ENCODE measurements around the gene ZC3H4. TPM values are rescaled to one million over a fixed set of nuclear protein-coding genes. Genes with fewer than 3 reads are reported as not detected.
A peak's percentile ranks its signal among the peaks of the same experiment; 100 is the strongest.

ZC3H4 gene
- total RNA-seq, 1 donor from 2014 or later: 14.6 TPM

GRCh38 chr19:47134545-47134944 lies 21.0 kb upstream of the ZC3H4 start:
- H3K27me3 ChIP-seq (ENCODE audit: control insufficient read depth in 3 of 3, insufficient read depth in 3 of 3, low read length in 3 of 3): no peaks in the 10 kb centered on the region
- peaks cover 6 to 12% (median 12%) of the 10 kb centered on the region in 3 donors for H3K4me1 ChIP-seq (ENCODE audit: control insufficient read depth in 3 of 3, insufficient read depth in 3 of 3, low read length in 3 of 3)
- H3K4me3 ChIP-seq (ENCODE audit: low read length in 3 of 3): no peak overlapping the region
- H3K9me3 ChIP-seq (ENCODE audit: control insufficient read depth in 3 of 3, low read length in 3 of 3): no peaks in the 10 kb centered on the region
- H3K36me3 ChIP-seq (ENCODE audit: control insufficient read depth in 3 of 3, insufficient read depth in 3 of 3, low read length in 3 of 3): peaks cover 0 to 5% (median 0%) of the 10 kb centered on the region in 3 donors
- no peak overlapping the region for H3K27ac ChIP-seq (ENCODE audit: low read depth, low read length)
- peak overlapping the region in 1 of 3 donors; percentile 7 for H3K9ac ChIP-seq (ENCODE audit: low read depth in 1 of 3, low read length in 3 of 3)

GRCh38 chr19:47133021-47133471 lies 19.5 kb upstream of the ZC3H4 start:
- Histone ChIP-seq H3K4me1 (ENCODE audit: control insufficient read depth in 3 of 3, insufficient read depth in 3 of 3, low read length in 3 of 3) (peaks cover 6 to 12% (median 12%) of the 10 kb centered on the region in 3 donors), H3K9me3 (ENCODE audit: control insufficient read depth in 3 of 3, low read length in 3 of 3) (no peaks in the 10 kb centered on the region), H3K9ac (ENCODE audit: low read depth in 1 of 3, low read length in 3 of 3) (no peak overlapping the region), H3K27ac (ENCODE audit: low read depth, low read length) (no peak overlapping the region), H3K27me3 (ENCODE audit: control insufficient read depth in 3 of 3, insufficient read depth in 3 of 3, low read length in 3 of 3) (no peaks in the 10 kb centered on the region), H3K4me3 (ENCODE audit: low read length in 3 of 3) (no peak overlapping the region), H3K36me3 (ENCODE audit: control insufficient read depth in 3 of 3, insufficient read depth in 3 of 3, low read length in 3 of 3) (peaks cover 0 to 5% (median 0%) of the 10 kb centered on the region in 3 donors)

DNA sequence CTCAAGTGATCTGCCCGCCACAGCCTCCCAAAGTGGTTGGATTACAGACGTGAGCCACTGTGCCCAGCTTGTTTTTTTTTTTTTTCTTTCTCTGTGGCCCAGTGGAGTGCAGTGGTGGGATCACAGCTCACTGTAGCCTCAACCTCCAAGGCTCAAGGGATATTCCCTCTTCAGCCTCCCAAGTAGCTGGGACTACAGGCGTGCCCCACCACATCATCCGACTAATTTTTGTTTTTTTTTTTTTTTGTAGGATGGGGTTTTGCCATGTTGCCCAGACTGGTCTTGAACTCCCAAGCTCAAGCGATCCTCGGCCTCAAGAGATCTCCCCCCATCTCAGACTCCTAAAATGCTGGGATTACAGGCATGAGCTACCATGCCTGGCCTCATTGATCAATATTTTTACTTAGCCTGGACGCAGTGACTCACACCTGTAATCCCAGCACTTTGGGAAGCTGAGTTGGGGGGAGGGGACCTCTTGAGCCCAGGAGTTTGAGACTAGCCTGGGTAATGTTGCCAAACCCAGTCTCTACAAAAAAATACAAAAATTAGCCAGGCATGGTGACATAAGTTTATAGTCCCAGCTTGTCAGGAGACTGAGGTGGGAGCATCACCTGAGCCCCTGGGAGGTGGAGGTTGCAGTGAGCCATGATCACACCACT lies 18.7 kb upstream of the ZC3H4 start:
- no peak overlapping the region for H3K27ac ChIP-seq (ENCODE audit: low read depth, low read length)
- H3K9ac ChIP-seq (ENCODE audit: low read depth in 1 of 3, low read length in 3 of 3): no peak overlapping the region
- H3K4me1 ChIP-seq (ENCODE audit: control insufficient read depth in 3 of 3, insufficient read depth in 3 of 3, low read length in 3 of 3): peaks cover 6 to 12% (median 12%) of the 10 kb centered on the region in 3 donors
- H3K9me3 ChIP-seq (ENCODE audit: control insufficient read depth in 3 of 3, low read length in 3 of 3): no peaks in the 10 kb centered on the region
- H3K36me3 ChIP-seq (ENCODE audit: control insufficient read depth in 3 of 3, insufficient read depth in 3 of 3, low read length in 3 of 3): peaks cover 0 to 5% (median 0%) of the 10 kb centered on the region in 3 donors
- no peak overlapping the region for H3K4me3 ChIP-seq (ENCODE audit: low read length in 3 of 3)
- no peaks in the 10 kb centered on the region for H3K27me3 ChIP-seq (ENCODE audit: control insufficient read depth in 3 of 3, insufficient read depth in 3 of 3, low read length in 3 of 3)

DNA sequence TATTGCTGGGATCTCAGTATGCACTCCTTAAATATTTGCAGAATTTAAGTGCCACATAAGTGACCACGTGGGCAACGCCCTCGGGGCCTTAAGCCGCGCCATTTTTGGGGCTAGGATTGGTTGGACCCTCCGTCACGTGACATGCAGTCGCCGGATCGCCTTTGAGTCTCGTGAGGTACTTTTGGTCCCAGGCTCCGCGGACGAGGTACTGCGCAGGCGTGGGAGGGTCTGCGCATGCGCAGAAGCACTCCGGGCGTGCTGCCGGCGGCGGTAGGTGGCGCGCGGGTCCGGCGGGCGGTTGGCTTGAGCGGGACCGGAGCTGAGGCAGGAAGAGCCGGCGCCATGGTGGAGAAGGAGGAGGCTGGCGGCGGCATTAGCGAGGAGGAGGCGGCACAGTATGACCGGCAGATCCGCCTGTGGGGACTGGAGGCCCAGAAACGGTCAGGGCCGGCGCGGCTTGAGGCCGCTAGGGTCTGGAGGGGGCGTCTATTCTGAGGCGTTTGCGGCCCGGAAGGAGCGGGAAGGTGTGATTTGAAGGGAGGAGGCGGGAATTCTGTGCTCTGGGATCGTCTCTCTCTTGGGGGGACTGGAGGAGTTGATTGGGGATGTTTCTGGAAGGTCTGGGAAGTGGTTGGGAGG lies 17.1 kb upstream of the ZC3H4 start, which contains the start of gene SAE1:
Gene SAE1 (plus strand): TSS at position 247 of the 639 bp plus-strand sequence. CDS start 96 bp downstream, at position 343.
- H3K9ac ChIP-seq (ENCODE audit: low read depth in 1 of 3, low read length in 3 of 3): peak within 1 kb of the TSS; percentile 84 to 86 (median 86)

DNA sequence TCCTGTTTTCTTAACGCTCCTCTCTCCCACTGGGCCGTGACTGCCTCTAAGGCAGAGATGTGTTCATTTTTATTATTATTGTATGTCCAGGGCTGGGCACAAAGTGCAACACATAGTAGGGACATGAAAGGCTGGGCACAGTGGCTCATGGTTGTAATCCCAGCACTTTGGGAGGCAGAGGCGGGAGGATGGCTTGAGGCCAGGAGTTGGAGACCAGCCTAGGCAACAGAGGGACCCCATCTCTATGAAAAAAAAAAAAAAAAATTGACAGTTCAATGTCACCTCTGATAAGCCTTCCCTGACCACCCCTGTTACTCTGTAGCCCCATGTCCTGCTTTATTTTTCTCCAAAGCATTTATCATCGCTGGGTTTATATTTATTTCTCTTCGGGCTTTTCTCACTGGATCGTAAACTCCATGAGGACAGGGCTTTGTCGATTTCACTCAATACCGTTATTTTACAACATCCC lies 16.6 kb upstream of the ZC3H4 start:
- Histone ChIP-seq H3K27me3 (ENCODE audit: control insufficient read depth in 3 of 3, insufficient read depth in 3 of 3, low read length in 3 of 3) (no peaks in the 10 kb centered on the region), H3K36me3 (ENCODE audit: control insufficient read depth in 3 of 3, insufficient read depth in 3 of 3, low read length in 3 of 3) (peaks cover 0 to 5% (median 0%) of the 10 kb centered on the region in 3 donors), H3K9ac (ENCODE audit: low read depth in 1 of 3, low read length in 3 of 3) (no peak overlapping the region), H3K27ac (ENCODE audit: low read depth, low read length) (no peak overlapping the region), H3K4me1 (ENCODE audit: control insufficient read depth in 3 of 3, insufficient read depth in 3 of 3, low read length in 3 of 3) (peaks cover 6 to 12% (median 12%) of the 10 kb centered on the region in 3 donors), H3K4me3 (ENCODE audit: low read length in 3 of 3) (peak overlapping the region; percentile 84 to 91 (median 88)), H3K9me3 (ENCODE audit: control insufficient read depth in 3 of 3, low read length in 3 of 3) (no peaks in the 10 kb centered on the region)

More for the DNA sequence above, 17.1 kb upstream of the ZC3H4 start, which contains the start of gene SAE1:
- peak within 1 kb of the TSS; percentile 84 to 91 (median 88) for H3K4me3 ChIP-seq (ENCODE audit: low read length in 3 of 3)
- H3K9me3 ChIP-seq (ENCODE audit: control insufficient read depth in 3 of 3, low read length in 3 of 3): no peaks in the 10 kb centered on the region
- H3K27ac ChIP-seq (ENCODE audit: low read depth, low read length): peak within 1 kb of the TSS; percentile 76
- peaks cover 0 to 5% (median 0%) of the 10 kb centered on the region in 3 donors for H3K36me3 ChIP-seq (ENCODE audit: control insufficient read depth in 3 of 3, insufficient read depth in 3 of 3, low read length in 3 of 3)
- peaks cover 6 to 12% (median 12%) of the 10 kb centered on the region in 3 donors for H3K4me1 ChIP-seq (ENCODE audit: control insufficient read depth in 3 of 3, insufficient read depth in 3 of 3, low read length in 3 of 3)
- H3K27me3 ChIP-seq (ENCODE audit: control insufficient read depth in 3 of 3, insufficient read depth in 3 of 3, low read length in 3 of 3): no peaks in the 10 kb centered on the region

DNA sequence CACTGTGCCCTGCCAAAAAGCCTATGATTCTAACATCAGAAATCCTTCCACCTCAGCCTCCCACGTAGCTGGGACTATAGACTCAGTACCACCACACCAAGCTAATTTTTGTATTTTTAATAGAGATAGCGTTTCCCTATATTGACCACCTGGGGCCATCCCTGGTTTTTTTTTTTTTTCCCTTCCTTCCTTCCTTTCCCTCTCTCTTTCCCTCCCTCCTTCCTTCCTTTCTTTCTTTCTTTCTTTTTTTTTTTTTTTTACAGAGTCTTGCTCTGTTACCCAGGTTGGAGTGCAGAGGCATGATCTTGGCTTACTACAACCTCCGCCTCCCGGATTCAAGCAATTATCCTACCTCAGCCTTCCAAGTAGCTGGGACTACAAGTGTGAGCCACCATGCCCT lies 16.0 kb upstream of the ZC3H4 start:
- H3K27ac ChIP-seq (ENCODE audit: low read depth, low read length): no peak overlapping the region
- H3K4me1 ChIP-seq (ENCODE audit: control insufficient read depth in 3 of 3, insufficient read depth in 3 of 3, low read length in 3 of 3): peaks cover 9 to 12% (median 12%) of the 10 kb centered on the region in 3 donors
- no peak overlapping the region for H3K4me3 ChIP-seq (ENCODE audit: low read length in 3 of 3)
- H3K27me3 ChIP-seq (ENCODE audit: control insufficient read depth in 3 of 3, insufficient read depth in 3 of 3, low read length in 3 of 3): no peaks in the 10 kb centered on the region
- H3K9ac ChIP-seq (ENCODE audit: low read depth in 1 of 3, low read length in 3 of 3): no peak overlapping the region
- H3K36me3 ChIP-seq (ENCODE audit: control insufficient read depth in 3 of 3, insufficient read depth in 3 of 3, low read length in 3 of 3): peaks cover 0 to 5% (median 0%) of the 10 kb centered on the region in 3 donors
- H3K9me3 ChIP-seq (ENCODE audit: control insufficient read depth in 3 of 3, low read length in 3 of 3): no peaks in the 10 kb centered on the region

GRCh38 chr19:47125669-47125938 lies 12.0 kb upstream of the ZC3H4 start:
- Histone ChIP-seq H3K4me1 (ENCODE audit: control insufficient read depth in 3 of 3, insufficient read depth in 3 of 3, low read length in 3 of 3) (peaks cover 0 to 4% (median 3%) of the 10 kb centered on the region in 3 donors), H3K9me3 (ENCODE audit: control insufficient read depth in 3 of 3, low read length in 3 of 3) (no peaks in the 10 kb centered on the region), H3K4me3 (ENCODE audit: low read length in 3 of 3) (no peak overlapping the region), H3K27ac (ENCODE audit: low read depth, low read length) (no peak overlapping the region), H3K9ac (ENCODE audit: low read depth in 1 of 3, low read length in 3 of 3) (no peak overlapping the region), H3K36me3 (ENCODE audit: control insufficient read depth in 3 of 3, insufficient read depth in 3 of 3, low read length in 3 of 3) (no peaks in the 10 kb centered on the region), H3K27me3 (ENCODE audit: control insufficient read depth in 3 of 3, insufficient read depth in 3 of 3, low read length in 3 of 3) (no peaks in the 10 kb centered on the region)

DNA sequence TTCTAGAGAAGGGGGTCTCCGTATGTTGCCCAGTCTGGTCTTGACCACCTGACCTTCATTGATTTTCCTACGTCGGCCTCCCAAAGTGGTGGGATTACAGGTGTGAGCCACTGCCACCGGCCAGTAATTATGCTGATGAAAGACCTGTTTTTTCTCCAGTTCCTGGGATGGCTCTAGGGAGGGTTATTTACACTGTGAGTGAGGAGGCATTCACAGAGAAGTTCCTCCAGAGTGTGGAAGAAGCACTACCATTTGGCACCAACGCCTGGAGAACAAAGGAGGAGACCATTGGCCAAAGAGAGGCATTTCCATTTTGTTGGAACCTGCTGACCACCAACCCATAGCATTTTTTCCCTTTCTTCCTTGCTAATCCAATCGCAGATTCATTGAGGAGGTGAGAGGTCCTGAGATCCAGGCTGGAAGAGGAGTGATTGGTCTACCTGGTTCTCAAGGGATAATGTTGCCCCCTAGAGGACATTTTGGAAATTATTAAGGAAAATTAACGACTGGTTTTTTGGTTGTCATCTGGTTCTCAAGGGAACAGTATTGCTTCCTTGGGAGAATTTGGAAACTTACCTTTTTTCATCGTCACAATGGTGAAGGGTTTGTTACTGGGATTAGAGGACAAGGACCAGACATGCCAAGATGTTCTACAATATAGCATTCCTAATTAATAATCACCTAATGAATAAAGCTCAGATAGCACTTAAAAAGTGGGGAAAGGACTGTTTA lies 11.5 kb upstream of the ZC3H4 start:
- Histone ChIP-seq H3K4me1 (ENCODE audit: control insufficient read depth in 3 of 3, insufficient read depth in 3 of 3, low read length in 3 of 3) (peaks cover 0 to 3% (median 0%) of the 10 kb centered on the region in 3 donors), H3K36me3 (ENCODE audit: control insufficient read depth in 3 of 3, insufficient read depth in 3 of 3, low read length in 3 of 3) (no peaks in the 10 kb centered on the region), H3K9me3 (ENCODE audit: control insufficient read depth in 3 of 3, low read length in 3 of 3) (no peaks in the 10 kb centered on the region), H3K9ac (ENCODE audit: low read depth in 1 of 3, low read length in 3 of 3) (no peak overlapping the region), H3K27me3 (ENCODE audit: control insufficient read depth in 3 of 3, insufficient read depth in 3 of 3, low read length in 3 of 3) (no peaks in the 10 kb centered on the region), H3K4me3 (ENCODE audit: low read length in 3 of 3) (no peak overlapping the region), H3K27ac (ENCODE audit: low read depth, low read length) (no peak overlapping the region)

GRCh38 chr19:47123406-47123805 lies 9.8 kb upstream of the ZC3H4 start:
- H3K27me3 ChIP-seq (ENCODE audit: control insufficient read depth in 3 of 3, insufficient read depth in 3 of 3, low read length in 3 of 3): no peaks in the 10 kb centered on the region
- H3K4me3 ChIP-seq (ENCODE audit: low read length in 3 of 3): no peak overlapping the region
- peaks cover 0 to 3% (median 0%) of the 10 kb centered on the region in 3 donors for H3K4me1 ChIP-seq (ENCODE audit: control insufficient read depth in 3 of 3, insufficient read depth in 3 of 3, low read length in 3 of 3)
- no peaks in the 10 kb centered on the region for H3K36me3 ChIP-seq (ENCODE audit: control insufficient read depth in 3 of 3, insufficient read depth in 3 of 3, low read length in 3 of 3)
- no peaks in the 10 kb centered on the region for H3K9me3 ChIP-seq (ENCODE audit: control insufficient read depth in 3 of 3, low read length in 3 of 3)
- no peak overlapping the region for H3K27ac ChIP-seq (ENCODE audit: low read depth, low read length)
- H3K9ac ChIP-seq (ENCODE audit: low read depth in 1 of 3, low read length in 3 of 3): no peak overlapping the region
